GM12878 (cell line): Measurements from ENCODE around the gene OR52N4. TPM values are rescaled to one million over a fixed set of nuclear protein-coding genes. Genes with fewer than 3 reads are reported as not detected.

Source experiments
- ATAC-seq: fragments of 200-7000 bp; cut with Tn5 transposase; 3 replicates; pipeline ENCODE4 v1.9.1; 2020; ENCODE audit warnings: mild to moderate bottlenecking, moderate library complexity
- BruUV-seq: library from RNA; stranded (reverse); fragments of 400-500 nt; replicated peaks from 2 replicates; lab custom pipeline; 2021; lab: Mats Ljungman, UMichigan
- CTCF ChIA-PET: fragments of 300-600 bp; sonication (Branson Sonifier 250); formaldehyde crosslinking; extraction: SDS; loops from one replicate; lab custom pipeline; 2021; ENCODE audit warnings: inconsistent platforms; lab: Yijun Ruan, JAX
- POLR2A ChIA-PET: fragments of 350-600 bp; formaldehyde crosslinking; extraction: SDS; loops from one replicate; lab custom pipeline; 2021; ENCODE audit warnings: inconsistent platforms; lab: Charles Lee
- RAD21 ChIA-PET: fragments of 300-600 bp; sonication (Branson Sonifier 250); formaldehyde crosslinking; loops from one replicate; lab custom pipeline; 2023; ENCODE audit warnings: antibody characterized with exemption; ENCODE audit not compliant: unreplicated experiment; lab: Charles Lee
- SMC1A ChIA-PET: fragments of 300-600 bp; sonication (Branson Sonifier 250); formaldehyde crosslinking; loops from one replicate; lab custom pipeline; 2023; ENCODE audit not compliant: unreplicated experiment, uncharacterized antibody; lab: Charles Lee
- DNase-seq: peaks from one replicate; pipeline ENCODE4 v3.0.0-alpha.2; 2011; ENCODE audit warnings: low read depth, low spot score
- FAIRE-seq: peaks from 3 replicates; lab custom pipeline; 2011; peaks lifted over from hg19 to GRCh38; lab: Jason Lieb, UNC
- H2AFZ ChIP-seq: 2 replicates; pipeline ENCODE4 v1.6.0; 2011; ENCODE audit warnings: low read depth, low read length, control low read depth; ENCODE audit not compliant: control insufficient read depth
- H3K27ac ChIP-seq: 2 replicates; pipeline ENCODE4 v1.5.1; 2011; ENCODE audit warnings: control low read depth; ENCODE audit not compliant: control insufficient read depth, insufficient read depth
- H3K27me3 ChIP-seq, 2 experiments: replicated peaks in 1 of 2; 2 replicates each; pipeline versions ENCODE4 v1.6.0 to v1.6.1; 2011; ENCODE audit warnings: low read length in 1 of 2; ENCODE audit not compliant: control insufficient read depth in 2 of 2, insufficient read depth in 2 of 2
- H3K36me3 ChIP-seq, 2 experiments: 2 replicates each; pipeline ENCODE4 v1.5.1; 2011; ENCODE audit warnings: low read length in 1 of 2; ENCODE audit not compliant: control insufficient read depth in 2 of 2, insufficient read depth in 2 of 2
- H3K4me1 ChIP-seq: 2 replicates; pipeline ENCODE4 v1.6.1; 2011; ENCODE audit warnings: mild to moderate bottlenecking, low read length, moderate library complexity, mixed read lengths; ENCODE audit not compliant: control insufficient read depth, insufficient read depth
- H3K4me2 ChIP-seq: 2 replicates; pipeline ENCODE4 v1.6.0; 2011; ENCODE audit warnings: control low read depth; ENCODE audit not compliant: control insufficient read depth, insufficient read depth
- H3K4me3 ChIP-seq: fragments of 200-600 bp; sonication (generic); 2 replicates; pipeline ENCODE4 v1.5.1; 2016
- H3K79me2 ChIP-seq: 2 replicates; pipeline ENCODE4 v1.6.0; 2011; ENCODE audit warnings: low read length; ENCODE audit not compliant: control insufficient read depth, insufficient read depth
- H3K9ac ChIP-seq: 2 replicates; pipeline ENCODE4 v1.8.0; 2011; ENCODE audit warnings: low read length, control low read depth, mixed read lengths; ENCODE audit not compliant: control insufficient read depth, insufficient read depth
- H3K9me3 ChIP-seq: replicated peaks from 3 replicates; pipeline ENCODE4 v1.5.1; 2011; ENCODE audit warnings: mild to moderate bottlenecking, low read length; ENCODE audit not compliant: control insufficient read depth, insufficient read depth
- H4K20me1 ChIP-seq: 2 replicates; pipeline ENCODE4 v1.6.0; 2011; ENCODE audit not compliant: control insufficient read depth, insufficient read depth
- BCLAF1 ChIP-seq: fragments of 450-650 bp; IDR thresholded peaks from 2 replicates; pipeline ENCODE4 v1.6.1; 2017; ENCODE audit warnings: antibody characterized with exemption, mild to moderate bottlenecking, moderate library complexity
- BRCA1 ChIP-seq: IDR thresholded peaks from 2 replicates; pipeline ENCODE4 v1.6.1; 2011; ENCODE audit warnings: low read depth, low read length, improper control_type of control experiment
- CREM ChIP-seq: IDR thresholded peaks from 2 replicates; pipeline ENCODE4 v1.6.1; 2014; ENCODE audit warnings: antibody characterized with exemption, low read depth
- HSF1 ChIP-seq: fragments of 150-350 bp; IDR thresholded peaks from 2 replicates; pipeline ENCODE4 v1.6.1; 2014; ENCODE audit warnings: mild to moderate bottlenecking, low read depth, low read length
- JUND ChIP-seq: IDR thresholded peaks from 2 replicates; pipeline ENCODE4 v1.6.1; 2012; ENCODE audit warnings: low read depth, mild to moderate bottlenecking, low read length, improper control_type of control experiment, moderate library complexity
- PKNOX1 ChIP-seq: fragments of 450-650 bp; IDR thresholded peaks from 2 replicates; pipeline ENCODE4 v1.6.1; 2016; ENCODE audit warnings: mild to moderate bottlenecking
- PML ChIP-seq: IDR thresholded peaks from 2 replicates; pipeline ENCODE4 v1.6.1; 2012; ENCODE audit warnings: low read length, inconsistent platforms
- RBBP5 ChIP-seq: fragments of 200-600 bp; sonication (generic); conservative IDR thresholded peaks from 2 replicates; pipeline ENCODE4 v1.6.1; 2016
- SIN3A ChIP-seq: IDR thresholded peaks from 2 replicates; pipeline ENCODE4 v1.6.1; 2012; ENCODE audit warnings: low read depth, low read length, improper control_type of control experiment
- STAT3 ChIP-seq: IDR thresholded peaks from 2 replicates; pipeline ENCODE4 v1.6.1; 2011; ENCODE audit warnings: low read depth, low read length, improper control_type of control experiment
- WGBS: methylation state at CpG from one replicate; pipeline ENCODE4 v1.1.6; 2016; ENCODE audit warnings: low lambda C conversion rate; ENCODE audit not compliant: insufficient replicate concordance, insufficient coverage; ENCODE audit errors: missing lambda C conversion rate; 5-methylcytosine and 5-hydroxymethylcytosine counted together
- in situ Hi-C: fragments of 300-500 bp; cut with MboI; formaldehyde crosslinking; loops from 9 replicates; pipeline ENCODE4 v1.14.3; 2018; ENCODE audit warnings: mixed read lengths
- intact Hi-C: fragments of 100-400 bp; cut with micrococcal nuclease; formaldehyde crosslinking; loops from one replicate; pipeline ENCODE4 v1.14.2; 2022; ENCODE audit not compliant: unreplicated experiment
- polyA plus RNA-seq, 11 experiments: library from polyadenylated mRNA; depleted of rRNA in 4 of 11; unstranded in 6 of 11; stranded (reverse) in 5 of 11; fragments of >200 nt; fragmentation: Nextera tagmentation in 4 of 11; fragmentation: Illumina TruSeq in 1 of 11; extraction: Ambion mirVana in 4 of 11; extraction: Trizol in 1 of 11; gene quantifications; 1 replicate in 1 of 11; 2 replicates in 10 of 11; pipeline versions ENCODE4 v1.2.1 to v1.2.3, GENCODE V29; 2011 to 2016; ENCODE audit warnings: inconsistent platforms in 2 of 11, missing spikeins in 2 of 11, low read depth in 1 of 11
- total RNA-seq, 4 experiments: library from RNA; depleted of rRNA in 3 of 4; stranded (reverse); fragments of >200 nt in 3 of 4; fragmentation: Illumina TruSeq in 1 of 4; extraction: Trizol in 1 of 4; gene quantifications; 2 replicates each; pipeline versions ENCODE4 v1.2.1 to v1.2.3, GENCODE V29; 2013 to 2021
- TF ChIP-seq, protein P1 (sequence below): IDR thresholded peaks from 2 replicates; pipeline ENCODE4 v1.6.1; 2012; ENCODE audit warnings: mild to moderate bottlenecking, low read depth, low read length

The OR52N4 gene
- total and polyA plus RNA-seq, 10 of the 15 experiments (the other 5 are each of a cell fraction or from before 2014, with no cell fraction given), result 0.16 to 8.6 (median 0.67) TPM; not detected in 1

GRCh38 chr11:5737670-5738392 is 16.2 kb upstream of the OR52N4 start:
- Histone ChIP-seq H3K36me3 (no peaks in the 10 kb centered on the region), H3K27me3 (no peaks in the 10 kb centered on the region), H3K9me3 (no peaks in the 10 kb centered on the region; the same call in 2 of the 3 replicates), H3K27ac (no peak overlapping the region), H3K4me3 (no peak overlapping the region), H3K4me2 (no peak overlapping the region), H2AFZ (no peak overlapping the region), H3K79me2 (no peaks in the 10 kb centered on the region), H4K20me1 (no peaks in the 10 kb centered on the region), H3K4me1 (no peaks in the 10 kb centered on the region), H3K9ac (no peak overlapping the region)
- ATAC-seq (no peak), FAIRE-seq (no peak), DNase-seq (no peak)
- no peak for TF ChIP-seq CREM
- TF ChIP-seq, protein P1, sequence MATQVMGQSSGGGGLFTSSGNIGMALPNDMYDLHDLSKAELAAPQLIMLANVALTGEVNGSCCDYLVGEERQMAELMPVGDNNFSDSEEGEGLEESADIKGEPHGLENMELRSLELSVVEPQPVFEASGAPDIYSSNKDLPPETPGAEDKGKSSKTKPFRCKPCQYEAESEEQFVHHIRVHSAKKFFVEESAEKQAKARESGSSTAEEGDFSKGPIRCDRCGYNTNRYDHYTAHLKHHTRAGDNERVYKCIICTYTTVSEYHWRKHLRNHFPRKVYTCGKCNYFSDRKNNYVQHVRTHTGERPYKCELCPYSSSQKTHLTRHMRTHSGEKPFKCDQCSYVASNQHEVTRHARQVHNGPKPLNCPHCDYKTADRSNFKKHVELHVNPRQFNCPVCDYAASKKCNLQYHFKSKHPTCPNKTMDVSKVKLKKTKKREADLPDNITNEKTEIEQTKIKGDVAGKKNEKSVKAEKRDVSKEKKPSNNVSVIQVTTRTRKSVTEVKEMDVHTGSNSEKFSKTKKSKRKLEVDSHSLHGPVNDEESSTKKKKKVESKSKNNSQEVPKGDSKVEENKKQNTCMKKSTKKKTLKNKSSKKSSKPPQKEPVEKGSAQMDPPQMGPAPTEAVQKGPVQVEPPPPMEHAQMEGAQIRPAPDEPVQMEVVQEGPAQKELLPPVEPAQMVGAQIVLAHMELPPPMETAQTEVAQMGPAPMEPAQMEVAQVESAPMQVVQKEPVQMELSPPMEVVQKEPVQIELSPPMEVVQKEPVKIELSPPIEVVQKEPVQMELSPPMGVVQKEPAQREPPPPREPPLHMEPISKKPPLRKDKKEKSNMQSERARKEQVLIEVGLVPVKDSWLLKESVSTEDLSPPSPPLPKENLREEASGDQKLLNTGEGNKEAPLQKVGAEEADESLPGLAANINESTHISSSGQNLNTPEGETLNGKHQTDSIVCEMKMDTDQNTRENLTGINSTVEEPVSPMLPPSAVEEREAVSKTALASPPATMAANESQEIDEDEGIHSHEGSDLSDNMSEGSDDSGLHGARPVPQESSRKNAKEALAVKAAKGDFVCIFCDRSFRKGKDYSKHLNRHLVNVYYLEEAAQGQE, result no peak
- no peak for TF ChIP-seq JUND
- TF ChIP-seq PML, result no peak
- no peak for TF ChIP-seq BRCA1
- no peak for TF ChIP-seq RBBP5
- no peak for TF ChIP-seq PKNOX1
- no peak for TF ChIP-seq HSF1
- TF ChIP-seq BCLAF1, result no peak
- no peak for TF ChIP-seq STAT3
- no peak for TF ChIP-seq SIN3A
- ChIA-PET POLR2A (no interaction called here), CTCF (interaction anchor here (0.6 to 1.1 kb wide), 3 partner anchors 19 to 266 kb away, joined by 3 read pairs; no protein-coding TSS in a partner anchor), RAD21 (no interaction called here), SMC1A (no interaction called here)
- 62% methylated on average over 6 of the region's 6 CpGs for WGBS
- in situ Hi-C loops, result no loop called here
- intact Hi-C loops, result no loop called here
- no TSS peak for BruUV-seq
